ENCODE measurements around the gene DOCK4.

DNA sequence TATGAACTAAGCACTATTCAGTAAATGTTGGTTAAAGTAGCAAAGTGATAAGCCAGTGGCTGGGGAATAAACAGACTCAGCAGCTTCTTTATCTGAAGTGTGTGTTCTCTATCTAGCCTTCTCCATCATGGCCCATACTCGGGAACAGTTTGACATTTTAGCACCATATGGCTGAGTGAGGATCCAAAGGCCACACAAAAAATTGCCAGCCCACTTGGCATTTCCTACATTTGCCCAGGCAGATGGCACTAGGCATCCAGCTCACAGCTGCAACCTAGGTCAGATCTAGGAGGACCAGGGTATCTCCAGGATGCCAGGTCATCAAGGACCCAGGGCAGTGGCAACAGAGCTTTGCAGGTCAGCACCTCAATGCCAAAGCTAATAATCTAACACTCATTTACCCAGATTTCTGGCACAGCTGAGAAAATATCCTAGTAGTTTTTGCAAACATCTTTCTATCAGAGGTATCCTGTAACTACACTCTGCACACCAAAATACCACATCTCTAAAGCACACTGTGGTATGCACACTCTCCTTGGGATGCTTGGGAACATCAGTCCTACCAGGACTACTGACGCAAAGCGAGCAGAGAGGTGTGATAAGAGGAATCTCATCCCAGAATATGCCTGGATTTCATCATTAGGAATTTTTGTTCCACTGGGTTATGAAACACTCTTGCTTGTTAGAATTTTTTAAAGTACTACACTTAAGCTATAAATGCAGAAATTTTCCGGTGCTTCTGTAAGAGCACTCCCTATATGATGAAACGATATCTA is 61.7 kb downstream of the DOCK4 start:
- TF ChIP-seq, protein P1, sequence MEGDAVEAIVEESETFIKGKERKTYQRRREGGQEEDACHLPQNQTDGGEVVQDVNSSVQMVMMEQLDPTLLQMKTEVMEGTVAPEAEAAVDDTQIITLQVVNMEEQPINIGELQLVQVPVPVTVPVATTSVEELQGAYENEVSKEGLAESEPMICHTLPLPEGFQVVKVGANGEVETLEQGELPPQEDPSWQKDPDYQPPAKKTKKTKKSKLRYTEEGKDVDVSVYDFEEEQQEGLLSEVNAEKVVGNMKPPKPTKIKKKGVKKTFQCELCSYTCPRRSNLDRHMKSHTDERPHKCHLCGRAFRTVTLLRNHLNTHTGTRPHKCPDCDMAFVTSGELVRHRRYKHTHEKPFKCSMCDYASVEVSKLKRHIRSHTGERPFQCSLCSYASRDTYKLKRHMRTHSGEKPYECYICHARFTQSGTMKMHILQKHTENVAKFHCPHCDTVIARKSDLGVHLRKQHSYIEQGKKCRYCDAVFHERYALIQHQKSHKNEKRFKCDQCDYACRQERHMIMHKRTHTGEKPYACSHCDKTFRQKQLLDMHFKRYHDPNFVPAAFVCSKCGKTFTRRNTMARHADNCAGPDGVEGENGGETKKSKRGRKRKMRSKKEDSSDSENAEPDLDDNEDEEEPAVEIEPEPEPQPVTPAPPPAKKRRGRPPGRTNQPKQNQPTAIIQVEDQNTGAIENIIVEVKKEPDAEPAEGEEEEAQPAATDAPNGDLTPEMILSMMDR (IDR thresholded peaks at IDR 0.05): no peak
- no peak for TF ChIP-seq POLR2A (IDR thresholded peaks at IDR 0.05)
